HEK293 (cell line): ENCODE results near the gene DYNLT1.
"Not testable (repeated sequence)": the region's sequence is repeated elsewhere in the genome, so short reads cannot be mapped to it uniquely, and the experiment has no call there.

ENCODE experiments used
- GFI1B ChIP-seq: fragments of 450-650 bp; formaldehyde crosslinking; IDR thresholded peaks from 2 replicates; pipeline ENCODE4 v1.5.1; 2016; ENCODE audit warnings: missing biosample characterization, missing genetic modification characterization
- HOXC10 ChIP-seq: sonication (generic); formaldehyde crosslinking; IDR thresholded peaks from 2 replicates; pipeline ENCODE4 v1.8.1; 2023; ENCODE audit warnings: mild to moderate bottlenecking, missing genetic modification reagents
- KLF9 ChIP-seq: fragments of 450-650 bp; formaldehyde crosslinking; IDR thresholded peaks from 2 replicates; pipeline ENCODE4 v1.5.1; 2016; ENCODE audit warnings: missing biosample characterization, missing genetic modification characterization, low read depth
- MEIS1 ChIP-seq: sonication (generic); formaldehyde crosslinking; IDR thresholded peaks from 2 replicates; pipeline ENCODE4 v1.8.1; 2022; ENCODE audit warnings: missing genetic modification reagents, mild to moderate bottlenecking, borderline replicate concordance
- TCF7L2 ChIP-seq: IDR thresholded peaks from 2 replicates; pipeline ENCODE4 v1.6.1; 2011; ENCODE audit warnings: low read depth, mild to moderate bottlenecking, inconsistent platforms, low read length, moderate library complexity, borderline replicate concordance
- ZBTB1 ChIP-seq: fragments of 450-650 bp; formaldehyde crosslinking; IDR thresholded peaks from 2 replicates; pipeline ENCODE4 v1.5.1; 2016; ENCODE audit warnings: missing biosample characterization, missing genetic modification characterization
- ZNF121 ChIP-seq: fragments of 450-650 bp; formaldehyde crosslinking; IDR thresholded peaks from 2 replicates; pipeline ENCODE4 v1.5.1; 2016; ENCODE audit warnings: missing biosample characterization, missing genetic modification characterization
- ZNF214 ChIP-seq: fragments of 450-650 bp; formaldehyde crosslinking; IDR thresholded peaks from 2 replicates; pipeline ENCODE4 v1.5.1; 2017; ENCODE audit warnings: missing biosample characterization, mild to moderate bottlenecking, missing genetic modification characterization, borderline replicate concordance
- ZNF223 ChIP-seq: fragments of 450-650 bp; formaldehyde crosslinking; IDR thresholded peaks from 2 replicates; pipeline ENCODE4 v1.5.1; 2016; ENCODE audit warnings: missing biosample characterization, missing genetic modification characterization
- ZNF24 ChIP-seq: fragments of 450-650 bp; formaldehyde crosslinking; IDR thresholded peaks from 2 replicates; pipeline ENCODE4 v1.5.1; 2016; ENCODE audit warnings: missing biosample characterization, missing genetic modification characterization
- ZNF626 ChIP-seq: fragments of 450-650 bp; sonication (Bioruptor Pico); formaldehyde crosslinking; IDR thresholded peaks from 2 replicates; pipeline ENCODE4 v1.5.1; 2018; ENCODE audit warnings: missing biosample characterization, missing genetic modification characterization, inconsistent platforms
- TF ChIP-seq, protein P1 (sequence below): fragments of 450-650 bp; formaldehyde crosslinking; IDR thresholded peaks from 2 replicates; pipeline ENCODE4 v1.5.1; 2016; ENCODE audit warnings: missing biosample characterization, missing genetic modification characterization

DNA sequence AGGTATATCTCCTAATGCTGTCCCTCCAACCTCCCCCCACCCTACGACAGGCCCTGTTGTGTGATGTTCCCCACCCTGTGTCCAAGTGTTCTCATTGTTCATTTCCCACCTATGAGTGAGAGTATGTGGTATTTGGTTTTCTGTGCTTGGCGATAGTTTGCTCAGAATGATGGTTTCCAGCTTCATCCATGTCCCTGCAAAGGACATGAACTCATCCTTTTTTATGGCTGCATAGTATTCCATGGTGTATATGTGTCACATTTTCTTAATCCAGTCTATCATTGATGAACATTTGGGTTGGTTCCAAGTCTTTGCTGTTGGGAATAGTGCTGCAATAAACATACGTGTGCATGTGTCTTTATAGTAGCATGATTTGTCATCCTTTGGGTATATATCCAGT, 29.9 kb downstream of the DYNLT1 start:
- TF ChIP-seq, protein P1, sequence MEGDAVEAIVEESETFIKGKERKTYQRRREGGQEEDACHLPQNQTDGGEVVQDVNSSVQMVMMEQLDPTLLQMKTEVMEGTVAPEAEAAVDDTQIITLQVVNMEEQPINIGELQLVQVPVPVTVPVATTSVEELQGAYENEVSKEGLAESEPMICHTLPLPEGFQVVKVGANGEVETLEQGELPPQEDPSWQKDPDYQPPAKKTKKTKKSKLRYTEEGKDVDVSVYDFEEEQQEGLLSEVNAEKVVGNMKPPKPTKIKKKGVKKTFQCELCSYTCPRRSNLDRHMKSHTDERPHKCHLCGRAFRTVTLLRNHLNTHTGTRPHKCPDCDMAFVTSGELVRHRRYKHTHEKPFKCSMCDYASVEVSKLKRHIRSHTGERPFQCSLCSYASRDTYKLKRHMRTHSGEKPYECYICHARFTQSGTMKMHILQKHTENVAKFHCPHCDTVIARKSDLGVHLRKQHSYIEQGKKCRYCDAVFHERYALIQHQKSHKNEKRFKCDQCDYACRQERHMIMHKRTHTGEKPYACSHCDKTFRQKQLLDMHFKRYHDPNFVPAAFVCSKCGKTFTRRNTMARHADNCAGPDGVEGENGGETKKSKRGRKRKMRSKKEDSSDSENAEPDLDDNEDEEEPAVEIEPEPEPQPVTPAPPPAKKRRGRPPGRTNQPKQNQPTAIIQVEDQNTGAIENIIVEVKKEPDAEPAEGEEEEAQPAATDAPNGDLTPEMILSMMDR = not testable (repeated sequence)
- TF ChIP-seq ZNF24 (tag by site-specific recombination); GFI1B (tag by site-specific recombination); TCF7L2; HOXC10 (CRISPR knock-in tag); ZNF214 (tag by site-specific recombination); ZNF626 (tag by site-specific recombination); ZBTB1 (tag by site-specific recombination); KLF9; ZNF121 (tag by site-specific recombination); ZNF223 (tag by site-specific recombination); MEIS1 (CRISPR knock-in tag): not testable (repeated sequence)
